Panc1 (cell line): ENCODE data around the gene EBP. TPM values are rescaled to one million over a fixed set of nuclear protein-coding genes. Genes with fewer than 3 reads are reported as not detected.

Source experiments
- ATAC-seq: fragments of 200-7000 bp; cut with Tn5 transposase; 2 replicates; pipeline ENCODE4 v1.9.1; 2020; ENCODE audit warnings: mild to moderate bottlenecking, moderate library complexity
- Bru-seq: library from RNA; stranded (reverse); fragments of 400-500 nt; gene quantifications from one replicate; lab custom pipeline; 2021; lab: Mats Ljungman, UMichigan
- BruChase-seq, 2 experiments: library from RNA; stranded (reverse); fragments of 400-500 nt; gene quantifications; one replicate each; lab custom pipeline; 2021; lab: Mats Ljungman, UMichigan
- BruUV-seq: library from RNA; stranded (reverse); fragments of 400-500 nt; replicated peaks from 2 replicates; lab custom pipeline; 2021; lab: Mats Ljungman, UMichigan
- CTCF ChIA-PET: fragments of 300-600 bp; sonication (Branson Sonifier 250); formaldehyde crosslinking; loops from one replicate; lab custom pipeline; 2022; ENCODE audit warnings: antibody characterized with exemption; lab: Charles Lee
- POLR2A ChIA-PET: fragments of 300-600 bp; sonication (Branson Sonifier 250); formaldehyde crosslinking; loops from one replicate; lab custom pipeline; 2022; ENCODE audit warnings: antibody characterized with exemption; lab: Charles Lee
- DNase-seq: peaks from one replicate; pipeline ENCODE4 v3.0.0-alpha.2; 2010; ENCODE audit warnings: low read depth, low spot score
- H3K27ac ChIP-seq: 2 replicates; pipeline ENCODE4 v1.5.1; 2011; ENCODE audit warnings: mild to moderate bottlenecking, low read length, inconsistent platforms
- H3K27me3 ChIP-seq: fragments of 200-500 bp; sonication (Bioruptor generic); 2 replicates; pipeline ENCODE4 v1.6.0; 2014; ENCODE audit warnings: low read length, inconsistent platforms; ENCODE audit not compliant: control insufficient read depth, insufficient read depth
- H3K36me3 ChIP-seq: fragments of 200-500 bp; sonication (Bioruptor generic); 2 replicates; pipeline ENCODE4 v1.5.1; 2014; ENCODE audit warnings: inconsistent platforms, mild to moderate bottlenecking, low read length, moderate library complexity; ENCODE audit not compliant: control insufficient read depth, insufficient read depth
- H3K4me1 ChIP-seq: 2 replicates; pipeline ENCODE4 v1.5.1; 2011; ENCODE audit warnings: inconsistent platforms, mild to moderate bottlenecking, low read length, moderate library complexity; ENCODE audit not compliant: control insufficient read depth, insufficient read depth
- H3K4me3 ChIP-seq, 2 experiments: 2 replicates each; pipeline ENCODE4 v1.5.1; 2011 to 2012; ENCODE audit warnings: low read depth in 2 of 2, low read length in 2 of 2, mild to moderate bottlenecking in 2 of 2, inconsistent platforms in 1 of 2, moderate library complexity in 1 of 2
- H3K9me3 ChIP-seq: fragments of 200-500 bp; sonication (Bioruptor generic); 2 replicates; pipeline ENCODE4 v1.5.1; 2014; ENCODE audit warnings: low read depth, mild to moderate bottlenecking, inconsistent platforms, low read length, moderate library complexity; ENCODE audit not compliant: control insufficient read depth, insufficient read depth
- CTCF ChIP-seq: fragments of 450-650 bp; IDR thresholded peaks from 2 replicates; pipeline ENCODE4 v1.5.1; 2017; ENCODE audit warnings: mild to moderate bottlenecking
- POLR2AphosphoS5 ChIP-seq: IDR thresholded peaks from 2 replicates; pipeline ENCODE4 v1.6.1; 2012; ENCODE audit warnings: mild to moderate bottlenecking, low read depth, low read length, moderate library complexity
- REST ChIP-seq, 2 experiments: IDR thresholded peaks; 2 replicates each; pipeline ENCODE4 v1.6.1; 2011 to 2012; ENCODE audit warnings: low read depth in 2 of 2, control low read depth in 1 of 2, low read length in 1 of 2, mild to moderate bottlenecking in 1 of 2, moderate library complexity in 1 of 2; ENCODE audit not compliant: insufficient read depth in 1 of 2
- SIN3A ChIP-seq: IDR thresholded peaks from 2 replicates; pipeline ENCODE4 v1.6.1; 2012; ENCODE audit warnings: low read depth, mild to moderate bottlenecking, low read length, moderate library complexity, borderline replicate concordance; ENCODE audit not compliant: insufficient read depth
- TCF7L2 ChIP-seq: IDR thresholded peaks from 2 replicates; pipeline ENCODE4 v1.6.1; 2011; ENCODE audit warnings: mild to moderate bottlenecking, low read depth, low read length, inconsistent platforms
- in situ Hi-C: cut with HindIII; loops from 2 replicates; pipeline ENCODE4 v1.10.0; 2016; ENCODE audit warnings: low sequenced_read_pairs, low pct_unique_long_range_greater_than_20kb
- intact Hi-C: fragments of 100-400 bp; cut with micrococcal nuclease; formaldehyde crosslinking; loops from one replicate; pipeline ENCODE4 v1.10.0; 2022; ENCODE audit not compliant: unreplicated experiment
- long read RNA-seq: library from polyadenylated mRNA; unstranded; transcript quantifications from one replicate; pipeline ENCODE4 v2.0.0, GENCODE V29; 2021; ENCODE audit not compliant: unreplicated experiment
- polyA plus RNA-seq: library from polyadenylated mRNA; unstranded; fragments of >200 nt; gene quantifications from one replicate; pipeline ENCODE4 v1.2.1, GENCODE V29; 2012; ENCODE audit warnings: missing spikeins; ENCODE audit not compliant: insufficient read length
- total RNA-seq: library from RNA; stranded (reverse); gene quantifications from one replicate; pipeline ENCODE4 v1.2.1, GENCODE V29; 2021; ENCODE audit not compliant: unreplicated experiment

Gene EBP
- total RNA-seq (157 TPM), Bru-seq, nascent RNA (percentile 68 among the genes with signal in this experiment), BruChase-seq, experiment 1, labeled RNA remaining after a 2-hour chase (percentile 77 among the genes with signal in this experiment), BruChase-seq, experiment 2, labeled RNA remaining after a 6-hour chase (percentile 89 among the genes with signal in this experiment)
- 118 TPM for polyA plus RNA-seq
- long read RNA-seq, transcript EBP-205 (5 exons, 1,775 nt): major isoform, 63 of 103 reads
- long read RNA-seq, partial matches to known transcripts: 9 of 103 reads
- long read RNA-seq, other reads (novel, unspliced or antisense): 25 of 103 reads

- BruUV-seq: no TSS peak
- intact Hi-C loops: no loop called here
- CTCF ChIA-PET: no interaction called here
These were observed at the start of gene EBP for GRCh38 chrX:48521353-48522243. EBP (plus strand) TSS chrX:48521808; CDS start chrX:48523772, 1,964 bp downstream.

More at GRCh38 chrX:48521353-48522243, at the start of gene EBP:
- no peaks in the 10 kb centered on the region; the same call in 1 of the 2 replicates for H3K4me1 ChIP-seq
- in situ Hi-C loops: no loop called here
- POLR2A ChIA-PET: interaction anchor here (0.7 kb wide), 1 partner anchor 52 kb away, joined by 13 read pairs; the partner anchor contains the start of gene RBM3
- H3K36me3 ChIP-seq: no peaks in the 10 kb centered on the region; the same call in 1 of the 2 replicates
- H3K27me3 ChIP-seq: no peaks in the 10 kb centered on the region
- ATAC-seq (peak; percentile 99), DNase-seq (peak; percentile 58)
- H3K4me3 ChIP-seq: peak within 1 kb of the TSS; percentile 78 to 82
- H3K9me3 ChIP-seq: no peaks in the 10 kb centered on the region
- peak within 1 kb of the TSS; percentile 93 for H3K27ac ChIP-seq
- TF ChIP-seq SIN3A (0 out of 2 replicates have a peak, but pooled peaks have one; percentile 66), POLR2AphosphoS5 (peak; percentile 63; the same call in 1 of the 2 replicates), REST (IDR thresholded peaks at IDR 0.05; ENCODE audit: insufficient read depth in 1 of 2, low read depth in 2 of 2, low read length in 1 of 2) (no peak), TCF7L2 (no peak), CTCF (no peak)
